Panc1 (cell line): Measurements from ENCODE around the gene VASN. TPM values are rescaled to one million over a fixed set of nuclear protein-coding genes. Genes with fewer than 3 reads are reported as not detected.

ENCODE experiments used
- ATAC-seq: fragments of 200-7000 bp; cut with Tn5 transposase; 2 replicates; pipeline ENCODE4 v1.9.1; 2020; ENCODE audit warnings: mild to moderate bottlenecking, moderate library complexity
- BruUV-seq: library from RNA; stranded (reverse); fragments of 400-500 nt; replicated peaks from 2 replicates; lab custom pipeline; 2021; lab: Mats Ljungman, UMichigan
- CTCF ChIA-PET: fragments of 300-600 bp; sonication (Branson Sonifier 250); formaldehyde crosslinking; loops from one replicate; lab custom pipeline; 2022; ENCODE audit warnings: antibody characterized with exemption; lab: Charles Lee
- POLR2A ChIA-PET: fragments of 300-600 bp; sonication (Branson Sonifier 250); formaldehyde crosslinking; loops from one replicate; lab custom pipeline; 2022; ENCODE audit warnings: antibody characterized with exemption; lab: Charles Lee
- DNase-seq: peaks from one replicate; pipeline ENCODE4 v3.0.0-alpha.2; 2010; ENCODE audit warnings: low read depth, low spot score
- H3K27ac ChIP-seq: 2 replicates; pipeline ENCODE4 v1.5.1; 2011; ENCODE audit warnings: mild to moderate bottlenecking, low read length, inconsistent platforms
- H3K27me3 ChIP-seq: fragments of 200-500 bp; sonication (Bioruptor generic); 2 replicates; pipeline ENCODE4 v1.6.0; 2014; ENCODE audit warnings: low read length, inconsistent platforms; ENCODE audit not compliant: control insufficient read depth, insufficient read depth
- H3K36me3 ChIP-seq: fragments of 200-500 bp; sonication (Bioruptor generic); 2 replicates; pipeline ENCODE4 v1.5.1; 2014; ENCODE audit warnings: inconsistent platforms, mild to moderate bottlenecking, low read length, moderate library complexity; ENCODE audit not compliant: control insufficient read depth, insufficient read depth
- H3K4me1 ChIP-seq: 2 replicates; pipeline ENCODE4 v1.5.1; 2011; ENCODE audit warnings: inconsistent platforms, mild to moderate bottlenecking, low read length, moderate library complexity; ENCODE audit not compliant: control insufficient read depth, insufficient read depth
- H3K4me3 ChIP-seq, 2 experiments: 2 replicates each; pipeline ENCODE4 v1.5.1; 2011 to 2012; ENCODE audit warnings: low read depth in 2 of 2, low read length in 2 of 2, mild to moderate bottlenecking in 2 of 2, inconsistent platforms in 1 of 2, moderate library complexity in 1 of 2
- H3K9me3 ChIP-seq: fragments of 200-500 bp; sonication (Bioruptor generic); 2 replicates; pipeline ENCODE4 v1.5.1; 2014; ENCODE audit warnings: low read depth, mild to moderate bottlenecking, inconsistent platforms, low read length, moderate library complexity; ENCODE audit not compliant: control insufficient read depth, insufficient read depth
- SIN3A ChIP-seq: IDR thresholded peaks from 2 replicates; pipeline ENCODE4 v1.6.1; 2012; ENCODE audit warnings: low read depth, mild to moderate bottlenecking, low read length, moderate library complexity, borderline replicate concordance; ENCODE audit not compliant: insufficient read depth
- in situ Hi-C: cut with HindIII; loops from 2 replicates; pipeline ENCODE4 v1.10.0; 2016; ENCODE audit warnings: low sequenced_read_pairs, low pct_unique_long_range_greater_than_20kb
- intact Hi-C: fragments of 100-400 bp; cut with micrococcal nuclease; formaldehyde crosslinking; loops from one replicate; pipeline ENCODE4 v1.10.0; 2022; ENCODE audit not compliant: unreplicated experiment
- total RNA-seq: library from RNA; stranded (reverse); gene quantifications from one replicate; pipeline ENCODE4 v1.2.1, GENCODE V29; 2021; ENCODE audit not compliant: unreplicated experiment
- TF ChIP-seq, protein P1 (sequence below): fragments of 450-650 bp; IDR thresholded peaks from 2 replicates; pipeline ENCODE4 v1.5.1; 2017; ENCODE audit warnings: mild to moderate bottlenecking
- TF ChIP-seq, protein P2 (sequence below), 2 experiments: IDR thresholded peaks; 2 replicates each; pipeline ENCODE4 v1.6.1; 2011 to 2012; ENCODE audit warnings: low read depth in 2 of 2, control low read depth in 1 of 2, low read length in 1 of 2, mild to moderate bottlenecking in 1 of 2, moderate library complexity in 1 of 2; ENCODE audit not compliant: insufficient read depth in 1 of 2

The VASN gene
- total RNA-seq, 1 experiment from 2014 or later, result 33.5 TPM

DNA sequence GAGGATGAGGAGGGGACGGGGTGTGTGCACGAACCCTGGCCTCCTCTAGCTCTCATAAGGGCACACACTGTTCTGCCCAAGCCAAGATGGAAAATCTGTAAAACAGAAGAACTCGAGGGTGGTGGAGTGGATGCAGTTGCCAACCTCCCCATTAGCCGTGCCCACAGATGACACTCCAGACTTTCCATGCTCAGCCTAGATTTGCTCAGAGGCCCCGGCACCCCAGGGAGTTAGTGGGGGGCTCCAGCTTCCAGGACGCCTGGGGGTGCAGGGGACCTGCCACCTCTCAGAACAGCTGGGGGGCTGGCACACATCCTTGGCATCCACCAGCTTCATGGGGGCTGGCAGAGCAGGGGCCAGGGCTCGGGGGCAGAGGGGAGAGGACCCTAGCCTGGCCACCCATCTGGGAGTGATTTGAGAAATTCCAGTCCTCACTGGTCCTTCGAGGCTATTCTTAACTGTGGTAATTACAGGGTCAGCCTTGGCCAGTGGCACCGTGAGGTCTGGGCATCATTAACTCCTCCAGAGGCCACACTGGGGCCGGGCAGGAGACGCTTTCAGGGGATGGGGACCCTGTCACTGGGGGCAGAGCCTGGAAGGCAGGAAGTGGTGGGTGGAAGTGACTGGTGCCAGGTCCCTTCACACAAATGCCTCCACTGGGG lies 14.3 kb downstream of the VASN start:
- no peak overlapping the region for H3K27ac ChIP-seq
- no peaks in the 10 kb centered on the region for H3K36me3 ChIP-seq
- intact Hi-C loops (no loop called here), in situ Hi-C loops (no loop called here)
- H3K27me3 ChIP-seq, result no peaks in the 10 kb centered on the region
- peak; percentile 10; the same call in 1 of the 2 replicates for TF ChIP-seq SIN3A
- TF ChIP-seq, protein P1, sequence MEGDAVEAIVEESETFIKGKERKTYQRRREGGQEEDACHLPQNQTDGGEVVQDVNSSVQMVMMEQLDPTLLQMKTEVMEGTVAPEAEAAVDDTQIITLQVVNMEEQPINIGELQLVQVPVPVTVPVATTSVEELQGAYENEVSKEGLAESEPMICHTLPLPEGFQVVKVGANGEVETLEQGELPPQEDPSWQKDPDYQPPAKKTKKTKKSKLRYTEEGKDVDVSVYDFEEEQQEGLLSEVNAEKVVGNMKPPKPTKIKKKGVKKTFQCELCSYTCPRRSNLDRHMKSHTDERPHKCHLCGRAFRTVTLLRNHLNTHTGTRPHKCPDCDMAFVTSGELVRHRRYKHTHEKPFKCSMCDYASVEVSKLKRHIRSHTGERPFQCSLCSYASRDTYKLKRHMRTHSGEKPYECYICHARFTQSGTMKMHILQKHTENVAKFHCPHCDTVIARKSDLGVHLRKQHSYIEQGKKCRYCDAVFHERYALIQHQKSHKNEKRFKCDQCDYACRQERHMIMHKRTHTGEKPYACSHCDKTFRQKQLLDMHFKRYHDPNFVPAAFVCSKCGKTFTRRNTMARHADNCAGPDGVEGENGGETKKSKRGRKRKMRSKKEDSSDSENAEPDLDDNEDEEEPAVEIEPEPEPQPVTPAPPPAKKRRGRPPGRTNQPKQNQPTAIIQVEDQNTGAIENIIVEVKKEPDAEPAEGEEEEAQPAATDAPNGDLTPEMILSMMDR, result no peak
- DNase-seq (no peak), ATAC-seq (no peak)
- H3K9me3 ChIP-seq, result no peaks in the 10 kb centered on the region
- H3K4me3 ChIP-seq, result no peak overlapping the region
- ChIA-PET CTCF (interaction anchor here (1.3 kb wide), 1 partner anchor 16 kb away, joined by 3 read pairs; no protein-coding TSS in a partner anchor), POLR2A (interaction anchor here (0.6 kb wide), 1 partner anchor 31 kb away, joined by 7 read pairs; no protein-coding TSS in a partner anchor)
- BruUV-seq, result no TSS peak
- peaks cover 28% of the 10 kb centered on the region for H3K4me1 ChIP-seq

DNA sequence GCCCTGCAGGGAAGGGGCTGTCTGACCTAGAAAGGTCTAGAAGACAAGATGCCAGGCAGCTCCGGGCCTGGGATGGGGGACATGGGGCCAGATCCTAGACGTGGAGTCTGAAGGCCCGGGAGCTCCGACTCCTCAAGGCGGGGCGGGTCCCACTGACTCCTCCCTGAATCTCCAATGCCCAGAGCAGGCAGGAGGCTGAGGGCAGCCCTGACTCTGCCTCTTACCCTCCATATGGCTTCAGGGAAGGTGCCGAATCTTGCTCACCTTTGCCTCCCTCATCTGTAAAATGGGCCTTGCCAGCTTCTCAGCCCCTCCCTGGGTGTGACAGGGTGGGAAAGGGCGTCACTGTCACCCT lies 14.8 kb downstream of the VASN start:
- H3K27me3 ChIP-seq, result no peaks in the 10 kb centered on the region
- no peak overlapping the region for H3K4me3 ChIP-seq
- CTCF ChIA-PET, result interaction anchor here (1.3 kb wide), 1 partner anchor 16 kb away, joined by 3 read pairs; no protein-coding TSS in a partner anchor
- intact Hi-C loops, result no loop called here
- no peaks in the 10 kb centered on the region for H3K9me3 ChIP-seq
- H3K36me3 ChIP-seq, result no peaks in the 10 kb centered on the region
- TF ChIP-seq, protein P2, sequence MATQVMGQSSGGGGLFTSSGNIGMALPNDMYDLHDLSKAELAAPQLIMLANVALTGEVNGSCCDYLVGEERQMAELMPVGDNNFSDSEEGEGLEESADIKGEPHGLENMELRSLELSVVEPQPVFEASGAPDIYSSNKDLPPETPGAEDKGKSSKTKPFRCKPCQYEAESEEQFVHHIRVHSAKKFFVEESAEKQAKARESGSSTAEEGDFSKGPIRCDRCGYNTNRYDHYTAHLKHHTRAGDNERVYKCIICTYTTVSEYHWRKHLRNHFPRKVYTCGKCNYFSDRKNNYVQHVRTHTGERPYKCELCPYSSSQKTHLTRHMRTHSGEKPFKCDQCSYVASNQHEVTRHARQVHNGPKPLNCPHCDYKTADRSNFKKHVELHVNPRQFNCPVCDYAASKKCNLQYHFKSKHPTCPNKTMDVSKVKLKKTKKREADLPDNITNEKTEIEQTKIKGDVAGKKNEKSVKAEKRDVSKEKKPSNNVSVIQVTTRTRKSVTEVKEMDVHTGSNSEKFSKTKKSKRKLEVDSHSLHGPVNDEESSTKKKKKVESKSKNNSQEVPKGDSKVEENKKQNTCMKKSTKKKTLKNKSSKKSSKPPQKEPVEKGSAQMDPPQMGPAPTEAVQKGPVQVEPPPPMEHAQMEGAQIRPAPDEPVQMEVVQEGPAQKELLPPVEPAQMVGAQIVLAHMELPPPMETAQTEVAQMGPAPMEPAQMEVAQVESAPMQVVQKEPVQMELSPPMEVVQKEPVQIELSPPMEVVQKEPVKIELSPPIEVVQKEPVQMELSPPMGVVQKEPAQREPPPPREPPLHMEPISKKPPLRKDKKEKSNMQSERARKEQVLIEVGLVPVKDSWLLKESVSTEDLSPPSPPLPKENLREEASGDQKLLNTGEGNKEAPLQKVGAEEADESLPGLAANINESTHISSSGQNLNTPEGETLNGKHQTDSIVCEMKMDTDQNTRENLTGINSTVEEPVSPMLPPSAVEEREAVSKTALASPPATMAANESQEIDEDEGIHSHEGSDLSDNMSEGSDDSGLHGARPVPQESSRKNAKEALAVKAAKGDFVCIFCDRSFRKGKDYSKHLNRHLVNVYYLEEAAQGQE (IDR thresholded peaks at IDR 0.05; ENCODE audit: insufficient read depth in 1 of 2, low read depth in 2 of 2, low read length in 1 of 2), result no peak
- TF ChIP-seq, protein P1, result no peak
- peaks cover 28% of the 10 kb centered on the region for H3K4me1 ChIP-seq
- ATAC-seq (peak; percentile 58), DNase-seq (no peak)
- no peak overlapping the region for H3K27ac ChIP-seq
- in situ Hi-C loops, result no loop called here
- POLR2A ChIA-PET, result interaction anchor here (0.6 kb wide), 1 partner anchor 31 kb away, joined by 7 read pairs; no protein-coding TSS in a partner anchor
- no TSS peak for BruUV-seq
